22Rv1 (cell line): ENCODE measurements around the gene ATG13.

Experiments
- CTCF ChIP-seq: fragments of 450-650 bp; IDR thresholded peaks from 2 replicates; pipeline ENCODE4 v1.5.1; 2017; ENCODE audit warnings: mild to moderate bottlenecking
- ZFX ChIP-seq: fragments of 450-650 bp; IDR thresholded peaks from 2 replicates; pipeline ENCODE4 v1.6.1; 2017; ENCODE audit warnings: antibody characterized with exemption, borderline replicate concordance

- TF ChIP-seq CTCF (no peak), ZFX (no peak)
Measured at GRCh38 chr11:46588915-46589314, 28.4 kb upstream of the ATG13 start.
